NK-92 (cell line): ENCODE results near the gene TRIM43.
"Not testable (repeated sequence)": the region's sequence is repeated elsewhere in the genome, so short reads cannot be mapped to it uniquely, and the experiment has no call there.

Experiments used
- DNase-seq: peaks from one replicate; lab custom pipeline; 2025; ENCODE audit not compliant: unreplicated experiment; lab: John Stamatoyannopoulos, UW

Gene TRIM43

GRCh38 chr2:95640515-95641288 lies 48.9 kb downstream of the TRIM43 start:
- DNase-seq = not testable (repeated sequence)

- not testable (repeated sequence) for DNase-seq
These were observed 49.4 kb downstream of the TRIM43 start for GRCh38 chr2:95641289-95641575.

- not testable (repeated sequence) for DNase-seq
These were observed 50.0 kb downstream of the TRIM43 start for GRCh38 chr2:95641787-95642186.

- not testable (repeated sequence) for DNase-seq
These were observed 50.6 kb downstream of the TRIM43 start for GRCh38 chr2:95642360-95642759.

- not testable (repeated sequence) for DNase-seq
These were observed 51.1 kb downstream of the TRIM43 start for GRCh38 chr2:95642951-95643350.

- not testable (repeated sequence) for DNase-seq
These were observed 53.5 kb downstream of the TRIM43 start for GRCh38 chr2:95645312-95645711.

GRCh38 chr2:95646274-95646994 lies 54.6 kb downstream of the TRIM43 start:
- DNase-seq = not testable (repeated sequence)

GRCh38 chr2:95648894-95649544 lies 57.2 kb downstream of the TRIM43 start:
- DNase-seq = not testable (repeated sequence)
